GM12873 (cell line): ENCODE measurements around the gene RND2.

Source experiments
- TF ChIP-seq, protein P1 (sequence below): IDR thresholded peaks from 2 replicates; pipeline ENCODE4 v1.5.1; 2012; ENCODE audit warnings: low read depth, mild to moderate bottlenecking, moderate library complexity, low read length, control low read depth; ENCODE audit not compliant: insufficient read depth; ENCODE audit errors: missing control alignments

RND2 gene

DNA sequence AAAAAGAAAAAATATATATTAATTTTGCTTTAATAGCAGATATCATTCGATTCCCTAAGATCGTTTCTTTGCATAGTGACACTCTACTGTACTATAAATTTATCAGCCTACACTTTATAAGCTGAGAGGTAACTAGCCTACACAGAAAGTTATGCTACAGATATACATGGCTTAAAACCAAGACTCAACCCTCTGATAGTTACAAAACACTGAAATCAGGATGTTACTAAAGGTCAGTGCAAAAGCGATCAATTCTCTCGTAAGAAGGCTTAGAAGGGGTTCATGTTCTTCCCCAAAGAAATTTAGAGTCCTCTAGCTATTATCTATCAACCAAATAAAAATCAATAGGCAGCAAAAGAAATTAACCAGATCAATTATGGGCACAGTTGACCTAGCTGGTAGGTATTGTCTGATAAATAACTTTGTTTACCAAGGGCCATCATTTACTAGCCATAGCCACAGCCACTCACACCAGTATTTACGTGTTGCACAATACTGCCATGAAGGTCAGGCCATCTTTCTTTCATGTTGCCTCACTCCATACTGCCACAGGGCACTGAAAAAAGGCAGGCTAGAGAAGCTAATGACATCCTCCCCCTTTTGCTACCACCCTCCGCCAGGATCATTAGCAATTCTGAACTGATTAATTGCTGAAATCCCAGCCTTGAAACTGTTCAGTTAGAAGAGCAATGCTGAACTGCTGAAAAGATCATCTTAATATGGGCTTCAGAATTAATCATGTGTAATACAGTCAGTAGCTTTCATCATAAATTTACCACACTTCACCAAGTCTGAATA lies 43.7 kb downstream of the RND2 start:
- TF ChIP-seq, protein P1, sequence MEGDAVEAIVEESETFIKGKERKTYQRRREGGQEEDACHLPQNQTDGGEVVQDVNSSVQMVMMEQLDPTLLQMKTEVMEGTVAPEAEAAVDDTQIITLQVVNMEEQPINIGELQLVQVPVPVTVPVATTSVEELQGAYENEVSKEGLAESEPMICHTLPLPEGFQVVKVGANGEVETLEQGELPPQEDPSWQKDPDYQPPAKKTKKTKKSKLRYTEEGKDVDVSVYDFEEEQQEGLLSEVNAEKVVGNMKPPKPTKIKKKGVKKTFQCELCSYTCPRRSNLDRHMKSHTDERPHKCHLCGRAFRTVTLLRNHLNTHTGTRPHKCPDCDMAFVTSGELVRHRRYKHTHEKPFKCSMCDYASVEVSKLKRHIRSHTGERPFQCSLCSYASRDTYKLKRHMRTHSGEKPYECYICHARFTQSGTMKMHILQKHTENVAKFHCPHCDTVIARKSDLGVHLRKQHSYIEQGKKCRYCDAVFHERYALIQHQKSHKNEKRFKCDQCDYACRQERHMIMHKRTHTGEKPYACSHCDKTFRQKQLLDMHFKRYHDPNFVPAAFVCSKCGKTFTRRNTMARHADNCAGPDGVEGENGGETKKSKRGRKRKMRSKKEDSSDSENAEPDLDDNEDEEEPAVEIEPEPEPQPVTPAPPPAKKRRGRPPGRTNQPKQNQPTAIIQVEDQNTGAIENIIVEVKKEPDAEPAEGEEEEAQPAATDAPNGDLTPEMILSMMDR, result no peak

DNA sequence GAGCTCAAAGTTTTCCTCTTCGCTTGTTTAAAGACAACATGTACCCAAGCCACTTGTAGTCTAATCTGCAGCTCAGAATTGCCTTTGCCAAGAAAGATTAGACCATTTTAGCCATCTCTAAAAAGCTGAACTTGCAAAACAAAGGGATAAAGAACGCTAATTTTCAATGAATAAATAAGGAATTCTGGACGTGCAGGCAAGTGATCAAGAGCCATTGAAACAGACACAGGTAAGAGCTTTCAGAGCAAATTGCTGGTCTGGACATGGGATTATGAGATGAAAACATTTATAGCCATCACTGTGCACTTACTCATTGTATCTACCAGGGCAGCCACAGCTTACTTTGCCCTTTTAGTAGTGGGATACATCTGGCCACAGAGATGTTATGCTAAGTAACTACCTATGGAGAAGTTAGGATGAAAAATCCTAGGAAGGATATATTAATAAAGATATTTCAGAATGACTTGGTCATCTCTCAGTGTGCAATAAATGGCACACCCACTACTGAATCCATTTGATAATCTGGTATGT lies 44.4 kb downstream of the RND2 start:
- TF ChIP-seq, protein P1, result no peak

GRCh38 chr17:43070257-43070656 lies 45.2 kb downstream of the RND2 start:
- TF ChIP-seq, protein P1, result no peak

GRCh38 chr17:43070872-43071271 lies 45.8 kb downstream of the RND2 start:
- TF ChIP-seq, protein P1, result no peak

GRCh38 chr17:43074869-43075268 lies 49.8 kb downstream of the RND2 start:
- TF ChIP-seq, protein P1, result no peak

DNA sequence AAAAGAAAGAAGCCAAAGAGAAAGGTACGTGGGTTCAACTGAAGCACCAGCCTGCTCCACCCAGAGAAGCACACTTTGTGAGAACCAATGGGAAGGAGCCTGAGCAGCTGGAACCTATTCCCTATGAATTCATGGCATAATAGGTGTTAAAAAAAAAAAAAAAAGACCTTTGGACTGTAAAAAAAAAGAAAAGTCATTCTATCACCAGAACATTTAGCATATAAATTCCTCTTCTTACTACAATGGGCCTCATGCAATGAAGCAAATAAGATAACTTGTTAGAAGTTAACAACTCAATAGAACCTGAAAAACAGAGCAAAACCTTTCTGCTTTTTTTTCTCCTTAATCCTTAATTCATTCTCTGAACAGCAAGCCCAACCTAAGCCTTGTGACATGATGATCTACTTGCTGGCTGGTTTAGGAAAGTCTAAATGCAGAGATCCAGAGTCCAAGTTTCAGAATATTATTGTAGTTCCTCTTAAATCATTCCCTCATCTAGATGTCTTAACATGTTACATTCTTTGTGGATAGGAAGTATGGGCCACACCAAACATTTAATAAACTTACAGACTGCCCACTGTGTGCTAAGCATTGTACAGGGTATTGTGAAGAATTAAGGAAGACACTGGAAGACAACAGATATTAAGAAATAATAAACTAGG lies 54.7 kb downstream of the RND2 start:
- TF ChIP-seq, protein P1, result no peak
